H1 (cell line): ENCODE measurements around the gene CYP26A1. TPM values are rescaled to one million over a fixed set of nuclear protein-coding genes. Genes with fewer than 3 reads are reported as not detected.

Experiments
- CHD7 ChIP-seq: fragments of 300-600 bp; sonication (generic); IDR thresholded peaks from 2 replicates; pipeline ENCODE4 v1.7.1; 2012; ENCODE audit warnings: low read length, moderate library complexity, mild to moderate bottlenecking, inconsistent platforms; ENCODE audit not compliant: insufficient replicate concordance
- CTCF ChIP-seq, 3 experiments: IDR thresholded peaks; 1 replicate in 2 of 3; 2 replicates in 1 of 3; pipeline versions ENCODE4 v1.5.1 to v1.6.1; 2011; ENCODE audit warnings: low read length in 3 of 3, mild to moderate bottlenecking in 3 of 3, inconsistent platforms in 2 of 3, low read depth in 1 of 3, moderate library complexity in 1 of 3; ENCODE audit not compliant: insufficient read depth in 1 of 3; ENCODE audit errors: control extremely low read depth in 1 of 3
- HDAC2 ChIP-seq, 2 experiments: fragments of 300-600 bp in 1 of 2; sonication (generic) in 1 of 2; IDR thresholded peaks; 2 replicates each; pipeline ENCODE4 v1.6.1; 2011 to 2012; ENCODE audit warnings: low read depth in 2 of 2, low read length in 2 of 2, mild to moderate bottlenecking in 2 of 2, moderate library complexity in 2 of 2, borderline replicate concordance in 1 of 2, inconsistent platforms in 1 of 2
- JUND ChIP-seq: IDR thresholded peaks from 2 replicates; pipeline ENCODE4 v1.6.1; 2011; ENCODE audit warnings: mild to moderate bottlenecking, improper control_type of control experiment, low read length
- RAD21 ChIP-seq, 2 experiments: IDR thresholded peaks in 1 of 2; conservative IDR thresholded peaks in 1 of 2; 2 replicates each; pipeline ENCODE4 v1.6.1; 2011; ENCODE audit warnings: low read depth in 2 of 2, low read length in 2 of 2, improper control_type of control experiment in 1 of 2, inconsistent platforms in 1 of 2, mild to moderate bottlenecking in 1 of 2, moderate library complexity in 1 of 2
- SUZ12 ChIP-seq: fragments of 200-600 bp; sonication (generic); IDR thresholded peaks from 2 replicates; pipeline ENCODE4 v1.6.1; 2012; ENCODE audit warnings: mild to moderate bottlenecking, inconsistent platforms, low read length, moderate library complexity, mixed read lengths
- polyA plus RNA-seq, 7 experiments: library from polyadenylated mRNA; depleted of rRNA in 3 of 7; stranded (reverse) in 5 of 7; unstranded in 2 of 7; fragments of >200 nt in 5 of 7; fragments of 200-250 nt in 2 of 7; gene quantifications; 1 replicate in 5 of 7; 2 replicates in 1 of 7; 4 replicates in 1 of 7; pipeline versions ENCODE4 v1.2.1 to v1.2.3, GENCODE V29; 2011 to 2013; ENCODE audit warnings: missing spikeins in 2 of 7, mixed read lengths in 2 of 7
- total RNA-seq: library from RNA; stranded (reverse); fragmentation: NEBNext Ultra II Directional; extraction: Animal tissue kit (Norgen Biotek cat#: 25700); gene quantifications from 2 replicates; pipeline ENCODE4 v1.2.1, GENCODE V29; 2021

The CYP26A1 gene
- total and polyA plus RNA-seq, 2 of the 8 experiments (the other 6 are each of a cell fraction or from before 2014, with no cell fraction given) = 5.0 to 9.1 TPM

GRCh38 chr10:93072713-93073538, 767 bp upstream of the CYP26A1 start (continued):
- TF ChIP-seq CHD7 (no peak), SUZ12 (peak; percentile 57), CTCF (IDR thresholded peaks at IDR 0.05; ENCODE audit: control extremely low read depth in 1 of 3, insufficient read depth in 1 of 3, low read depth in 1 of 3, low read length in 3 of 3) (no peak), RAD21 (IDR thresholded peaks at IDR 0.05 in 1 of 2, conservative IDR thresholded peaks at IDR 0.05 in 1 of 2; ENCODE audit: low read depth in 2 of 2, low read length in 2 of 2) (no peak), JUND (no peak), HDAC2 (IDR thresholded peaks at IDR 0.05; ENCODE audit: borderline replicate concordance in 1 of 2, low read depth in 2 of 2, low read length in 2 of 2) (0 out of 4 replicates have a peak, but pooled peaks of 1 of the 2 experiments have one; percentile 26)
